WTC11 (cell line): ENCODE results near the gene LRRN4.

Experiments
- CREB1 ChIP-seq: sonication (generic); formaldehyde crosslinking; IDR thresholded peaks from 2 replicates; pipeline ENCODE4 v1.8.0; 2023; ENCODE audit warnings: mild to moderate bottlenecking, missing genetic modification reagents
- IRF2 ChIP-seq: sonication (generic); formaldehyde crosslinking; IDR thresholded peaks from 2 replicates; pipeline ENCODE4 v1.8.0; 2022; ENCODE audit warnings: low read depth, missing genetic modification reagents, borderline replicate concordance
- JUN ChIP-seq: sonication (generic); formaldehyde crosslinking; IDR thresholded peaks from 2 replicates; pipeline ENCODE4 v1.8.0; 2023; ENCODE audit warnings: mild to moderate bottlenecking, missing genetic modification reagents
- NFATC4 ChIP-seq: fragments of 250-450 bp; sonication (Bioruptor Pico); IDR thresholded peaks from 2 replicates; pipeline ENCODE4 v1.9.0; 2021; ENCODE audit warnings: mild to moderate bottlenecking
- NFE2L1 ChIP-seq: sonication (generic); formaldehyde crosslinking; IDR thresholded peaks from 2 replicates; pipeline ENCODE4 v1.8.1; 2023; ENCODE audit warnings: missing genetic modification reagents
- USF2 ChIP-seq: sonication (generic); formaldehyde crosslinking; IDR thresholded peaks from 2 replicates; pipeline ENCODE4 v1.8.1; 2023; ENCODE audit warnings: mild to moderate bottlenecking, missing genetic modification reagents, moderate library complexity
- TF ChIP-seq, protein P1 (sequence below): fragments of 200-600 bp; IDR thresholded peaks from 2 replicates; pipeline ENCODE4 v1.8.0; 2022; ENCODE audit warnings: antibody characterized with exemption
- TF ChIP-seq, protein P2 (sequence below): sonication (generic); formaldehyde crosslinking; IDR thresholded peaks from 2 replicates; pipeline ENCODE4 v1.8.1; 2022; ENCODE audit warnings: mild to moderate bottlenecking, missing genetic modification reagents, moderate library complexity, borderline replicate concordance

DNA sequence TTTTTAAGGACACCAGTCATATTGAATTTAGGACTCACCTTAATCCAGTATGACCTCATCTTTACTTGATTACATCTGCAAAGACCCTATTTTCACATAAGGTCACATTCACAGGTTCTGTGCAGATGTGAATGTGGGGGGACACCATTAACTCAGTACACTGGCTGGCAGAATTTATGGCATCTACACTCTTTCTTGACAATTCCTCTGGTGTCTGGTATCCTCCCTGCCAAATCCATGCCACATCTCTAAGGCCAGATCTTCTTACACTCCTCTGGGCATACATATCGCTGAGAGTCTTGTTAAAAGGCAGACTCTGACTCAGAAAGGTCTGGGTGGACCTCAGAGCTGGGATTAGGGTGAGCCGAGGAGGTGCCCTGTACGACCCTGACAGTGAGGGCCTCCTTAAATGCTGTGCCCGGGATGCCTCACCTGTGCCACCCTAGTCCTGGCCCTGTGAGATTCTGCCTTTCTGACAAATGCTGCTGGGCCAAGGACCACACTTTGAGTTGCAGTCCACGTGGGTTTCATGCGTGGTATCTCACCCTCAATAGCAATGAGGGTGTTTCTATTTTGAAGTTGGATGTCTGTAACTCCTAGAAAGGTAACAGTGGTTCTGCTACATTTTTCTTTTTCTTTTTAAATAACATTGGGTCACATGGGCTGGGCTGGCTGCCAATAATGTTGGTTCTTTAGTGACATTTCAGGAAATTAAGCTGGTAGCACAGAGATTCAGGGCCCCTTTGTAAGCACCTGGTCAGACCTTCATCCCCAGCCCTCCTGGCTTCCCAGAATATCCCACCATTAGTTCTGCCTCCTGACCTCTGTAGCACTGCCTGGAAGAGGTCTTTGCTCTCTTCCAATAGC is 17.2 kb upstream of the LRRN4 start:
- no peak for TF ChIP-seq USF2
- no peak for TF ChIP-seq NFATC4 (CRISPR knock-in tag)
- no peak for TF ChIP-seq CREB1 (CRISPR knock-in tag)
- TF ChIP-seq NFE2L1 (CRISPR knock-in tag), result no peak
- no peak for TF ChIP-seq IRF2 (CRISPR knock-in tag)
- TF ChIP-seq, protein P1, sequence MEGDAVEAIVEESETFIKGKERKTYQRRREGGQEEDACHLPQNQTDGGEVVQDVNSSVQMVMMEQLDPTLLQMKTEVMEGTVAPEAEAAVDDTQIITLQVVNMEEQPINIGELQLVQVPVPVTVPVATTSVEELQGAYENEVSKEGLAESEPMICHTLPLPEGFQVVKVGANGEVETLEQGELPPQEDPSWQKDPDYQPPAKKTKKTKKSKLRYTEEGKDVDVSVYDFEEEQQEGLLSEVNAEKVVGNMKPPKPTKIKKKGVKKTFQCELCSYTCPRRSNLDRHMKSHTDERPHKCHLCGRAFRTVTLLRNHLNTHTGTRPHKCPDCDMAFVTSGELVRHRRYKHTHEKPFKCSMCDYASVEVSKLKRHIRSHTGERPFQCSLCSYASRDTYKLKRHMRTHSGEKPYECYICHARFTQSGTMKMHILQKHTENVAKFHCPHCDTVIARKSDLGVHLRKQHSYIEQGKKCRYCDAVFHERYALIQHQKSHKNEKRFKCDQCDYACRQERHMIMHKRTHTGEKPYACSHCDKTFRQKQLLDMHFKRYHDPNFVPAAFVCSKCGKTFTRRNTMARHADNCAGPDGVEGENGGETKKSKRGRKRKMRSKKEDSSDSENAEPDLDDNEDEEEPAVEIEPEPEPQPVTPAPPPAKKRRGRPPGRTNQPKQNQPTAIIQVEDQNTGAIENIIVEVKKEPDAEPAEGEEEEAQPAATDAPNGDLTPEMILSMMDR, result no peak
- TF ChIP-seq JUN (CRISPR knock-in tag), result no peak
- TF ChIP-seq, protein P2, sequence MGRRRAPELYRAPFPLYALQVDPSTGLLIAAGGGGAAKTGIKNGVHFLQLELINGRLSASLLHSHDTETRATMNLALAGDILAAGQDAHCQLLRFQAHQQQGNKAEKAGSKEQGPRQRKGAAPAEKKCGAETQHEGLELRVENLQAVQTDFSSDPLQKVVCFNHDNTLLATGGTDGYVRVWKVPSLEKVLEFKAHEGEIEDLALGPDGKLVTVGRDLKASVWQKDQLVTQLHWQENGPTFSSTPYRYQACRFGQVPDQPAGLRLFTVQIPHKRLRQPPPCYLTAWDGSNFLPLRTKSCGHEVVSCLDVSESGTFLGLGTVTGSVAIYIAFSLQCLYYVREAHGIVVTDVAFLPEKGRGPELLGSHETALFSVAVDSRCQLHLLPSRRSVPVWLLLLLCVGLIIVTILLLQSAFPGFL, result no peak
